ENCODE results near the gene RAB40B.

RAB40B gene

GRCh38 chr17:82709676-82710498 is 11.4 kb upstream of the RAB40B start:
- no peak overlapping the region for H3K27ac ChIP-seq
- TF ChIP-seq, protein P1, sequence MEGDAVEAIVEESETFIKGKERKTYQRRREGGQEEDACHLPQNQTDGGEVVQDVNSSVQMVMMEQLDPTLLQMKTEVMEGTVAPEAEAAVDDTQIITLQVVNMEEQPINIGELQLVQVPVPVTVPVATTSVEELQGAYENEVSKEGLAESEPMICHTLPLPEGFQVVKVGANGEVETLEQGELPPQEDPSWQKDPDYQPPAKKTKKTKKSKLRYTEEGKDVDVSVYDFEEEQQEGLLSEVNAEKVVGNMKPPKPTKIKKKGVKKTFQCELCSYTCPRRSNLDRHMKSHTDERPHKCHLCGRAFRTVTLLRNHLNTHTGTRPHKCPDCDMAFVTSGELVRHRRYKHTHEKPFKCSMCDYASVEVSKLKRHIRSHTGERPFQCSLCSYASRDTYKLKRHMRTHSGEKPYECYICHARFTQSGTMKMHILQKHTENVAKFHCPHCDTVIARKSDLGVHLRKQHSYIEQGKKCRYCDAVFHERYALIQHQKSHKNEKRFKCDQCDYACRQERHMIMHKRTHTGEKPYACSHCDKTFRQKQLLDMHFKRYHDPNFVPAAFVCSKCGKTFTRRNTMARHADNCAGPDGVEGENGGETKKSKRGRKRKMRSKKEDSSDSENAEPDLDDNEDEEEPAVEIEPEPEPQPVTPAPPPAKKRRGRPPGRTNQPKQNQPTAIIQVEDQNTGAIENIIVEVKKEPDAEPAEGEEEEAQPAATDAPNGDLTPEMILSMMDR (conservative IDR thresholded peaks at IDR 0.05), result no peak

- H3K27ac ChIP-seq, result no peak overlapping the region
- TF ChIP-seq, protein P1 (conservative IDR thresholded peaks at IDR 0.05), result no peak
Measured at GRCh38 chr17:82709024-82709675, 10.7 kb upstream of the RAB40B start.

- H3K27ac ChIP-seq, result no peak overlapping the region
- TF ChIP-seq, protein P1 (conservative IDR thresholded peaks at IDR 0.05), result no peak
Measured at GRCh38 chr17:82705756-82706155, 7.3 kb upstream of the RAB40B start.

GRCh38 chr17:82704886-82705285 is 6.4 kb upstream of the RAB40B start:
- no peak overlapping the region for H3K27ac ChIP-seq
- TF ChIP-seq, protein P1 (conservative IDR thresholded peaks at IDR 0.05), result no peak

GRCh38 chr17:82703935-82704865 is 5.7 kb upstream of the RAB40B start:
- no peak overlapping the region for H3K27ac ChIP-seq
- TF ChIP-seq, protein P1 (conservative IDR thresholded peaks at IDR 0.05), result no peak

- peak overlapping the region; percentile 36 for H3K27ac ChIP-seq
- TF ChIP-seq, protein P1 (conservative IDR thresholded peaks at IDR 0.05), result no peak
Measured at GRCh38 chr17:82703036-82703745, 4.7 kb upstream of the RAB40B start.
